Measurements from ENCODE around the gene VASN. TPM values are rescaled to one million over a fixed set of nuclear protein-coding genes. Genes with fewer than 3 reads are reported as not detected.

VASN gene
- total RNA-seq, 1 donor from 2014 or later = 16.6 TPM

- ATAC-seq = no peak
Measured at GRCh38 chr16:4404967-4405696, 33.5 kb downstream of the VASN start.

DNA sequence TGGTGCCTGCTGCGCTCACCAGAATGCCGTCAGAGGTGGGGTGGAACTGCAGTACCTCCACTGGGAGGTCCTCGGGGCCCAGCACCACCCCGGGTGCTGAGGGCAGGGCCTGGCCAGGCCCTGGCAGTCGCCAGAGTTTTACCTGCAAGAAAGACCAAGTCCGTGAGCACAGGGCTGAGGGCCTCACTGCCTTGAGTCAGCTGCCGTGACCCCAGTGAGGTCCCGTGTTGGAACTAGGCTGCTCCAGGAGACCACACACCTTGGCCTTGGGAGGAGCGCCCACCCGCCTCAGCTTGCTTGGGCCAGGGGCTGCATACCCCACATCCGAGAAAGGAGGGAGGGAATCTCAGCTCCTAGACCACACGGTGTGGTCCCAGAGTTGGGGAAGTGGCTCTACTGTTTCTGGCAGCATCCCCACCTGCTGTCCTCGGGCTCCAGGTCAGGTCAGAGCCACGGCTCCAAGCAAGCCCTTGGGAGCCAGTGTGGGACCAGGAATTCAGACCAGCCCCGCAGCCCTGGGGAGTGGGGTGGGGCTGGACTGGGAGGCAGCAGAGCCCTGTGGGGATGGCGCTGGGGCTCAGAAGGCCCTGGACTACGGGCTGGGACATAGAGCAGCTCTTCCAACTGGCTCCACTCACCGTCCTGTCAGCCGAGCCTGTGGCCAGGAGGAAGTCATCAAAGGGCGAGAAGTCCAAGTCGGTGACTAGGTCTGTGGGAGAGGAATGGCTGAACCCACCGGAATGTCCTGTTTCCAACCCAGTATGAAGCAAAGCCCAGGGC lies 36.1 kb downstream of the VASN start:
- ATAC-seq = no peak

GRCh38 chr16:4408323-4408690 lies 36.7 kb downstream of the VASN start:
- no peak for ATAC-seq

DNA sequence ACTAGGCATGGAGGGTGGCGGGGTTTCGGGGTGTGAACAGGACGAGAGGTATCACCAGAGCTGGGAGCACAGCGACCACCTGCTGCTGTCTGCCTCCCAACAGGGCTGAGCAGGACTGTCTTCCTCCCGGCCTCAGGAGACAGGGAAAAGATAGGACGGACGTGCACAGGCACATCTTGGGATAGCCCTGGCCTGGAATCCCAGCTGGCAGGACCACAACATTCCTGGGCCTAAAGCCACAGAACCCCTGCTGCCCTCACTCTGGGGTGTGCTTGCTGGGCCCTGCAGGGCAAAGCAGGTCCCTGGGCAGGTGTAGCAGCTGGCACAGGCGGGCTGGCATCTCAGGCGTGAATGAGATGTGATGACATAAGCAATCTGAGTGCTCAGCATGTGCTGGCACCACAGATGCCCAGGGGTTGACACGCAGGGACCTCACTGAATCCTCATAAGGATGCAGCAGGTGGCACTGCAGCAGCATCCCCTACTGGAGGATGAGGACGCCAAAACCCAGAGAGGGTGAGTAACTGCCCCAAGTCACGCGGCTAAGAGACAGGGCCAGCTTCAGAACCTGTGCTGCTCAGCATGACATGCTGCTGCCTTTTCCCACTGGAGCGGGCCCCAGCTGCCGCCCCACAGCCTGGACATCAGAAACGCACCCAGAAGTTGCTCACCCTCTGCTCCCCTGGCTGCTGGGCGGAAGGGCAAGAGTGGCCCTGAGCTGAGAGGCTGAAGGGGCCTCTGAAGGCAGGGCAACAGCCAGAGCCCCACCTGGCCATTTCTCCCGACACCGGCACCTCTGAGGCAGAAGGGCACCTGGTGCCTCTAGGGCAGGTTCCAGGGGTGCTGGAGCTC lies 37.7 kb downstream of the VASN start:
- ATAC-seq = peak; percentile 69

DNA sequence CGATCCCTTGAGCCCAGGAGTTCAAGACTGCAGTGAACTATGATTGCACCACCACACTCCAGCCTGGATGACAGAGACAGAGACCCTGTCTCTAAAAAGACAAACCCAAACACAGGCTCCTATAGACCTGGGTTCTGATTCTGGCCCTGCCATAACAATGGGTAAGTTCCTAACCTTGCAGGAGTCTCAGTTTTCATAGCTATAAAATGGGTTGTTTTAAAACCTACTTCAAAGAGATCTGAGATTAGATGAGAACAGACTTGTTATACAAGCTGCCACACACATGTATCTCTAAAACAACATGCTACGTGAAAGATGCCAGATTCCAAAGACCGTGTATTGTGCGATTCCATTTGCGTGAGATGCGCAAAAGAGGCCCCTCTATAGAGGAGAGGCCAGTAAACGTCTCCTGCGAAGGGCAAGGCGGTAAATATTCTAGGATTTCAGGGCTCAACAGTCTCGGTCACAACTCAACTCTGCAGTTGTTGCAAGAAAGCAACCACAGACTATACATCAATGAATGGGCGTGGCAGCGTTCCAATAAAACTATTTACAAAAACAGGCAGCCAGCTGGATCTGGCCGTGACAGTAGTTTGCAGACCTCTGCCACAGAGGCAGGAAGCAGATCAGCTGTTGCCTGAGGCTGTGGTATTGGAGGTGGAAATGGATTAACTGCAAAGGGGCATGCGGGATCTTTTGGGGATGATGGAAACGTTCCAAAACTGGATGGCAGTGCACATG lies 38.9 kb downstream of the VASN start:
- no peak for ATAC-seq

DNA sequence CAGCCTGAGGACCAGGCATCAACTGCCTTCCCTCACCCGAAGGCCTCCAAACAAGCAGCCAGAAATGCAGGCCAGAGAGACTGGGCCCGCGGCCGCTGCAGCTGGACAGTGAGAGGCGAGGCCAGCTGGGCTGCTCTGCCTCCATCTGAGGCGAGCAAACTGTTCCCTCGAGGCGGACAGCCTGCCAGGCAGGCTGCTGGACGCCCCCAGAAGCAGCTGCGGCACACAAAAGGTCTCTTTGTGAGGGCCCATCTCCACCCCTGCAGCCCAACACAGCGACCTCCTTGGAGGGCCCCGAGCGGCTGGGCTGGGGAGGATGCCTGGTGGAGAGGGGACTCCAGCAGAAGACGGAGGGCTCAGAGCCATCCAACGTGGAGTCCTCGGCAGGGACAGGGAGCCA lies 40.0 kb downstream of the VASN start:
- ATAC-seq = no peak

DNA sequence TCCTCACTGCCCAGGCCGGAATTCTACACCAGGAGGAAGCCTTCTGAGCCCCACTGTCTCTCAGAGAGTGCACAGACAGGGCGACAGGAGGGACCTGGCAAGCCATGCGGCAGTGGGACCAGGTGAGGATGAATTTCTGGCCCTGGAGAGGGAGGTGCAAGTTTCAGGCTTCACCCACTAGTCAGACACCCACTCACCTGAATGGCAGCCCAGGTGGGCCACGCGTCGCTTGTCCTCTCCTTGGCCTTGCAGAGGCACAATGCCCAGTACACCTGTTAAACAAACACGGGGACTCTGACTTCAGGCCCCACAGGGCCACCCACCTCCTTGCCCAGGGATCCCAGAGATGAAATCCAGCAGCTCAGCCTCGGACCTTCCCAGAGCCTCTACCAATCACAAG lies 40.5 kb downstream of the VASN start:
- ATAC-seq = no peak

- no peak for ATAC-seq
Measured at GRCh38 chr16:4412854-4413253, 41.2 kb downstream of the VASN start.

GRCh38 chr16:4414187-4414917 lies 42.7 kb downstream of the VASN start:
- no peak for ATAC-seq

DNA sequence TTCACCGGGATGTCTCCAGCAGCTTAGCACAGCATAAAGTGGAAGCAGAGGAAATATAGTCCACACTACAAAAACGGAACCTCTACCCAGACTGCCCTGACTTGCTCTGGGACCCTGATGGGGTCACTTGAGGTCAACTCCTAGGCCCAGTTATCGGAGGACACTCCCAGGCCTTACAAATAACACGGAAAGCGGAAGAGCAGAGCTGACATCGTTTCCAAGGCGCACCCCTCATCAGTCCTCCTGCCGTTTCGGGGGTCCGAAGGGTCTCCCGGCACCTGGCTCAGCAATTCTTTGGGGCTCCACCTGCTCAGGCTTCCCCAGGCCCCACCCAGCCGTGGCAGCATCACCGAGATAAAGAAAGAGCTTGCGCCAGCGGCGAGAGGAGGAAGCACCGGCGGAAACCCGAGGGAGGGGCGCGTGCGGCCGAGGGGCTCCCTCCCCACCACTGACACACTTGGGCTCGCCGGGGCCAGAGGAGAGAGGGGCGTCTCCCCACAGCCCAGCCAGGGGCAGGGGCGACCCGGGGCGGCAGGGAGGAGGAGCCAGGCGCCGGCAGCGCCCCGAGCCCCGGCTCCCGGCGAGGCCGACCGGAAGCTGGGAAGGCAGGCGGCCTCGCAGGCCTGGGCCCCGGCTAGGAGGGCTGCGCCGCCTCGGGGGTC lies 44.0 kb downstream of the VASN start:
- peak; percentile 25 for ATAC-seq

- ATAC-seq = peak; percentile 95
Measured at GRCh38 chr16:4416200-4417032, 44.8 kb downstream of the VASN start, which contains the start of gene CORO7. CORO7 (minus strand) TSS chr16:4416596; CDS start chr16:4416518, 78 bp downstream.

GRCh38 chr16:4419402-4419959 lies 47.8 kb downstream of the VASN start:
- ATAC-seq = no peak

DNA sequence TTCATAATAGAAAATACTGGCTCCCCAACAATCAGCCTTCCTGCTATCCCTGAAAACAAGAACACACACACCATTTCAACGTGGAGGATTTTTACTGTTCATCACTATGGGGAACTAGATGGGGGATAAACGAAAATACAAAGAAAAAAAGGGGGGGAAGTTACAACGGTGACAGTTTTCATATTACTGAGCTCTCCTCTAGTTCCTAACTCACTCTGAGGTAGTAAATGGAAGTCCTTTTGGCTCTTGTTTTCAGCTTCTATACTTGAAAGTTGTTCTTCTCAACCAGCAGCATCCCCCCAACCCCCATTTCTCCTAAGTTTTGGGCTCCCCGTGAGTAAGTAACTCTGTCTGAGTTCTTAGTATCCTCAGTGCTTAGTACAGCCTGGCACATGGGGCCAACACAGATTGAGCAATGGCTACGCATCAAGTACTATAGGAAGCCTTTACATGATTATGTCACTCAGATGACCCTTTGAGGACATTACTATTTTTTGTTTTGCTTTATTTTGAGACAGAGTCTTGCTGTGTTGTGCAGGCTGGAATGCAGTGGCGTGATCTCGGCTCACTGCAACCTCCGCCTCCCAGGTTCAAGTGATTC lies 49.0 kb downstream of the VASN start:
- ATAC-seq = no peak

DNA sequence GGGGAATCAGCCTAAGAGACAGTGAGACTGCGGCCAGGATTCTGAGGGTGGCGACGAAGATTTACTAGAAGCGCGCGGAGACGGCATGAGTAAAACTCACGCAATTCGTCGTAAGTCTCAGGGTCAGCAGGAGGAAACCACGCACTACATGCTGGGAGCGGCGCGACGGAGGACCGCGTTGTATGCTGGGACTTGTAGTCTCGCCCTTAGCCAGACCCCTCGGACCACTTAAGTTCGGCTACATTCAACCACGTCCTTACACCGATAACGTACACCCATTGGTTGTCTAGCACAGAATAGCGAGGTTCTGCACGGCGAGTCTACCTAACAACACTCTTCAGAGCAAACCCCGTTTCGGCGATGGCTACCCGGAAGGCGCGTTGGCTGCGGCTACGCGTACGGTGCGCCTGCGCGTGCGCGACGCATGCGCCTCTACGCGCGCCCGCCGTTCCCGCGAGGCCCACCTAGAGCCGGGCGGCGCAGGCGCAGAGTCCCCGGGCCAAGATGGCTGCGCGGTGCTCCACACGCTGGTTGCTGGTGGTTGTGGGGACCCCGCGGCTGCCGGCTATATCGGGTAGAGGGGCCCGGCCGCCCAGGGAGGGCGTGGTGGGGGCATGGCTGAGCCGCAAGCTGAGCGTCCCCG lies 53.9 kb downstream of the VASN start, which contains the start of gene DNAJA3:
DNAJA3 (plus strand) TSS at position 491 of the 643 bp plus-strand sequence; CDS start at position 505, 14 bp downstream.
- ATAC-seq = peak; percentile 92

GRCh38 chr16:4426021-4426684 lies 54.5 kb downstream of the VASN start:
- peak; percentile 33 for ATAC-seq

DNA sequence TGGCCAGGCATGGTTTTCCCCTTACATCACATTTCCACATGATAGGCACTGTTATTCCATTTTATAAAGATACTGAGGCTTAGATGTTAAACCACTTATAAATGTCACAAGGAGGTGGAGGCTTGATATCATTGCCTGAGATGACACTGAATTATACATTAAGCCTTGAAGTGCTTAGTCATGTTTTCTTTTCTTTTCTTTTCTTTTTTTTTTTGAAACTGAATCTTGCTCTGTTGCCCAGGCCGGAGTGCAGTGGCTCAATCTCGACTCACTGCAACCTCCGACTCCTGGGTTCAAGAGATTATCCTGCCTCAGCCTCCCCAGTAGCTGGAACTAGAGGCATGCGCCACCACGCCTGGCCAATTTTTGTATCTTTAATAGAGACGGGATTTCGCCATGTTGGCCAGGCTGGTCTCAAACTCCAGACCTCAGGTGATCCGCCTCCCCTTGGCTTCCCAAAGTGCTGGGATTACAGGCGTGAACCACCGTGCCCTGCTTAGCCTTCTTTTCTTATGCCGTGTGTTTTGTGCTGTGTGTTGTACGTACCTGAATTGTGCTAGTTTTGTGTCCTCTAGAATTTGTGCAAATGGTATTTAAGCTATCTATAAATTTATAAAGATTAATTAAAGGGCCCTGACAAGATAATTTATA lies 55.2 kb downstream of the VASN start:
- ATAC-seq = no peak

GRCh38 chr16:4428500-4428899 lies 56.9 kb downstream of the VASN start:
- peak; percentile 85 for ATAC-seq

- ATAC-seq = no peak
Measured at GRCh38 chr16:4431023-4431422, 59.4 kb downstream of the VASN start.
